Keratinocyte (primary cell): ENCODE measurements around the gene WDPCP. TPM values are rescaled to one million over a fixed set of nuclear protein-coding genes. Genes with fewer than 3 reads are reported as not detected.

Source experiments
- DNase-seq: peaks from one replicate; pipeline ENCODE4 v3.0.0-alpha.2; 2011; ENCODE audit warnings: low read depth, missing footprints, low spot score
- FAIRE-seq: peaks from 2 replicates; lab custom pipeline; 2011; peaks lifted over from hg19 to GRCh38; lab: Jason Lieb, UNC
- H2AFZ ChIP-seq: 2 replicates; pipeline ENCODE4 v1.6.0; 2012; ENCODE audit warnings: low read length, control low read depth, inconsistent platforms; ENCODE audit not compliant: control insufficient read depth
- H3K27ac ChIP-seq: 2 replicates; pipeline ENCODE4 v1.5.1; 2011; ENCODE audit warnings: low read length; ENCODE audit not compliant: control insufficient read depth, insufficient read depth
- H3K27me3 ChIP-seq: 3 replicates; pipeline ENCODE4 v1.6.0; 2011; ENCODE audit warnings: low read length; ENCODE audit not compliant: control insufficient read depth, insufficient read depth; ENCODE audit errors: extremely low read depth
- H3K36me3 ChIP-seq, 2 experiments: 2 replicates in 1 of 2; 3 replicates in 1 of 2; pipeline ENCODE4 v1.5.1; 2011; ENCODE audit warnings: low read length in 2 of 2, mild to moderate bottlenecking in 1 of 2; ENCODE audit not compliant: control insufficient read depth in 2 of 2, insufficient read depth in 2 of 2; ENCODE audit errors: extremely low read depth in 1 of 2
- H3K4me1 ChIP-seq: 3 replicates; pipeline ENCODE4 v1.5.1; 2011; ENCODE audit warnings: low read length; ENCODE audit not compliant: control insufficient read depth, insufficient read depth; ENCODE audit errors: extremely low read depth
- H3K4me2 ChIP-seq: 3 replicates; pipeline ENCODE4 v1.6.0; 2011; ENCODE audit warnings: low read depth, low read length; ENCODE audit not compliant: control insufficient read depth, insufficient read depth; ENCODE audit errors: extremely low read depth
- H3K4me3 ChIP-seq, 3 experiments: fragments of 200-600 bp in 1 of 3; sonication (generic) in 1 of 3; 2 replicates in 2 of 3; 3 replicates in 1 of 3; pipeline ENCODE4 v1.5.1; 2011 to 2016; ENCODE audit warnings: low read length in 3 of 3, mild to moderate bottlenecking in 3 of 3, control low read depth in 2 of 3, inconsistent platforms in 1 of 3, low read depth in 1 of 3, mixed read lengths in 1 of 3, mixed run types in 1 of 3, moderate library complexity in 1 of 3; ENCODE audit not compliant: control insufficient read depth in 2 of 3, insufficient read depth in 2 of 3; ENCODE audit errors: extremely low read depth in 1 of 3
- H3K79me2 ChIP-seq: 2 replicates; pipeline ENCODE4 v1.6.0; 2012; ENCODE audit warnings: low read length; ENCODE audit not compliant: control insufficient read depth, insufficient read depth
- H3K9ac ChIP-seq: 3 replicates; pipeline ENCODE4 v1.6.0; 2011; ENCODE audit warnings: low read length; ENCODE audit not compliant: control insufficient read depth, insufficient read depth; ENCODE audit errors: extremely low read depth
- H3K9me1 ChIP-seq: 3 replicates; pipeline ENCODE4 v1.6.0; 2011; ENCODE audit warnings: low read length; ENCODE audit not compliant: control insufficient read depth, insufficient read depth; ENCODE audit errors: extremely low read depth
- H3K9me3 ChIP-seq: 2 replicates; pipeline ENCODE4 v1.5.1; 2012; ENCODE audit warnings: low read depth, low read length; ENCODE audit not compliant: control insufficient read depth
- H4K20me1 ChIP-seq: 3 replicates; pipeline ENCODE4 v1.6.0; 2011; ENCODE audit warnings: low read length; ENCODE audit not compliant: control insufficient read depth, insufficient read depth; ENCODE audit errors: extremely low read depth
- EZH2 ChIP-seq: IDR thresholded peaks from one replicate; pipeline ENCODE4 v1.6.1; 2012; ENCODE audit warnings: inconsistent platforms, mild to moderate bottlenecking, low read length, moderate library complexity
- dilution Hi-C: fragments of 300-500 bp; cut with MboI; formaldehyde crosslinking; loops from one replicate; pipeline ENCODE4 v1.7.0; 2020; ENCODE audit warnings: low sequenced_read_pairs; ENCODE audit not compliant: extremely low pct_ligation_motif_present
- polyA plus RNA-seq, 5 experiments: library from polyadenylated mRNA; depleted of rRNA in 3 of 5; stranded (reverse) in 3 of 5; stranded (forward) in 1 of 5; unstranded in 1 of 5; fragments of >200 nt; gene quantifications; 1 replicate in 1 of 5; 2 replicates in 3 of 5; 3 replicates in 1 of 5; pipeline versions ENCODE4 v1.2.1 to v1.2.3, GENCODE V29; 2011 to 2012; ENCODE audit warnings: missing spikeins in 2 of 5, low read depth in 1 of 5, low replicate concordance in 1 of 5
- TF ChIP-seq, protein P1 (sequence below), 3 experiments: IDR thresholded peaks in 1 of 3; conservative IDR thresholded peaks in 1 of 3; optimal IDR thresholded peaks in 1 of 3; 2 replicates in 2 of 3; 3 replicates in 1 of 3; pipeline versions ENCODE3 to v1.5.1; 2011; ENCODE audit warnings: low read length in 3 of 3, mild to moderate bottlenecking in 3 of 3, moderate library complexity in 2 of 3, control low read depth in 1 of 3, inconsistent platforms in 1 of 3; ENCODE audit not compliant: insufficient read depth in 2 of 3; ENCODE audit errors: extremely low read depth in 1 of 3

WDPCP gene
- polyA plus RNA-seq, 1 donor (not counting 4 experiments of a cell fraction or from before 2014, with no cell fraction given) = 2.9 TPM

DNA sequence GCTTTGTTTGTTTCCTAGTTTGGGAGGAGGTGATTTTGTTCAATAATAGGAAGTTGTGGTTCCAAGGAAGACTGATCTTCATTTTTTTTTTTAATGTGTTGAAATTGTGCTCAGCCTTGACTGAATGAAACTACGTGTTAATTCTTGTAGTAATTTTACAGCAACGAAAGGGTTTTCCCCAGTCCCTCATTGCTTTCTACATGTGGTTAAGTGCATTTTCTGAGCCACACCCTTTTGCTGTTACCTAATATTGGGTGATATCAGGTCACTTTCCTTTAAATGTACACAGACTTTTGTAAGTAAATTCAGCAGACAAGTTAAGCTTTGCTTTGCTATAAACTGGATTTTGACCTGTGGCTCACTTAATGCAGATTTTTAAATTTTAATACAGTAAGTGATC lies 464.1 kb downstream of the WDPCP start:
- H3K79me2 ChIP-seq = no peaks in the 10 kb centered on the region
- peak; percentile 88 for FAIRE-seq
- no peaks in the 10 kb centered on the region for H3K9me3 ChIP-seq
- no peaks in the 10 kb centered on the region for H4K20me1 ChIP-seq
- H3K4me2 ChIP-seq = peak overlapping the region; percentile 69
- no peaks in the 10 kb centered on the region for H3K27me3 ChIP-seq
- dilution Hi-C loops = no loop called here
- no peaks in the 10 kb centered on the region for H3K36me3 ChIP-seq
- peak overlapping the region; percentile 55 for H2AFZ ChIP-seq
- no peak for TF ChIP-seq EZH2
- TF ChIP-seq, protein P1, sequence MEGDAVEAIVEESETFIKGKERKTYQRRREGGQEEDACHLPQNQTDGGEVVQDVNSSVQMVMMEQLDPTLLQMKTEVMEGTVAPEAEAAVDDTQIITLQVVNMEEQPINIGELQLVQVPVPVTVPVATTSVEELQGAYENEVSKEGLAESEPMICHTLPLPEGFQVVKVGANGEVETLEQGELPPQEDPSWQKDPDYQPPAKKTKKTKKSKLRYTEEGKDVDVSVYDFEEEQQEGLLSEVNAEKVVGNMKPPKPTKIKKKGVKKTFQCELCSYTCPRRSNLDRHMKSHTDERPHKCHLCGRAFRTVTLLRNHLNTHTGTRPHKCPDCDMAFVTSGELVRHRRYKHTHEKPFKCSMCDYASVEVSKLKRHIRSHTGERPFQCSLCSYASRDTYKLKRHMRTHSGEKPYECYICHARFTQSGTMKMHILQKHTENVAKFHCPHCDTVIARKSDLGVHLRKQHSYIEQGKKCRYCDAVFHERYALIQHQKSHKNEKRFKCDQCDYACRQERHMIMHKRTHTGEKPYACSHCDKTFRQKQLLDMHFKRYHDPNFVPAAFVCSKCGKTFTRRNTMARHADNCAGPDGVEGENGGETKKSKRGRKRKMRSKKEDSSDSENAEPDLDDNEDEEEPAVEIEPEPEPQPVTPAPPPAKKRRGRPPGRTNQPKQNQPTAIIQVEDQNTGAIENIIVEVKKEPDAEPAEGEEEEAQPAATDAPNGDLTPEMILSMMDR (optimal IDR thresholded peaks at IDR 0.05 in 1 of 3, IDR thresholded peaks at IDR 0.05 in 1 of 3, conservative IDR thresholded peaks at IDR 0.05 in 1 of 3; ENCODE audit: extremely low read depth in 1 of 3, insufficient read depth in 2 of 3, low read length in 3 of 3) = no peak
- peak overlapping the region; percentile 19 for H3K9ac ChIP-seq
- peak; percentile 54 for DNase-seq
- peaks cover 17% of the 10 kb centered on the region for H3K4me1 ChIP-seq
- no peaks in the 10 kb centered on the region for H3K9me1 ChIP-seq
- H3K27ac ChIP-seq = peak overlapping the region; percentile 69
- H3K4me3 ChIP-seq = no peak overlapping the region

DNA sequence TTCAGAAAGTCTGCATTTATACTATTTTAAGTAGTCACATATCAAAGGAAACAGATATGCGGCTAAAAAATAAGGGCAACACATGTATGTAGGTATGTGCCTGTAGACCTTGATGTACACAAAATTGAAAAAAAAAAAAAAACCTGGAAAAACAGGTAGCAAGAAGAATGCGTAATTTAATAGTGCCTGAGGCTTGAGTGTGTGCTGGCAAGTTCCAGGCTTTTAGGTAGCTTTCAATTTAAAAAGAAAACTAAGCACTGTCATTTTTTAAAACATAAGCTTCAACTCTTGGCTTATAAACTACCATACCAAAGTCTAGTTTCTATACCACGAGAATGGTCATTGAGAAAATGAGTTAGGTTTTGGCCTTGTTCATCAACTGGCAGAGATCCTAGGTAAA lies 465.4 kb downstream of the WDPCP start:
- Histone ChIP-seq H3K4me1 (peaks cover 17% of the 10 kb centered on the region), H3K27ac (peak overlapping the region; percentile 69), H3K4me3 (peak overlapping the region in 2 of 3 experiments; percentile 37 to 48), H3K9ac (peak overlapping the region; percentile 49), H3K36me3 (no peaks in the 10 kb centered on the region), H4K20me1 (no peaks in the 10 kb centered on the region), H3K9me3 (no peaks in the 10 kb centered on the region), H3K9me1 (no peaks in the 10 kb centered on the region), H2AFZ (peak overlapping the region; percentile 93), H3K4me2 (peak overlapping the region; percentile 83), H3K27me3 (no peaks in the 10 kb centered on the region), H3K79me2 (no peaks in the 10 kb centered on the region)
- DNase-seq (peak; percentile 11), FAIRE-seq (no peak)
- TF ChIP-seq, protein P1 (optimal IDR thresholded peaks at IDR 0.05 in 1 of 3, IDR thresholded peaks at IDR 0.05 in 1 of 3, conservative IDR thresholded peaks at IDR 0.05 in 1 of 3; ENCODE audit: extremely low read depth in 1 of 3, insufficient read depth in 2 of 3, low read length in 3 of 3) = no peak
- TF ChIP-seq EZH2 = no peak
- dilution Hi-C loops = no loop called here
